NT2/D1 (cell line): Measurements from ENCODE around the gene GNG4.
"Not testable (repeated sequence)": the region's sequence is repeated elsewhere in the genome, so short reads cannot be mapped to it uniquely, and the experiment has no call there.

Experiments
- DNase-seq: peaks from one replicate; pipeline ENCODE4 v3.0.0-alpha.2; 2011; ENCODE audit warnings: low read depth, low spot score
- H3K27me3 ChIP-seq: 2 replicates; pipeline ENCODE4 v1.6.0; 2011; ENCODE audit warnings: mild to moderate bottlenecking; ENCODE audit not compliant: insufficient read length, insufficient read depth
- H3K36me3 ChIP-seq: 2 replicates; pipeline ENCODE4 v1.6.1; 2011; ENCODE audit warnings: mild to moderate bottlenecking, low read length, mixed read lengths; ENCODE audit not compliant: insufficient read depth, insufficient read length
- H3K4me1 ChIP-seq: 2 replicates; pipeline ENCODE4 v1.5.1; 2011; ENCODE audit not compliant: insufficient read depth, insufficient read length
- H3K4me3 ChIP-seq: 2 replicates; pipeline ENCODE4 v1.5.1; 2011; ENCODE audit warnings: low read depth; ENCODE audit not compliant: insufficient read length
- H3K9ac ChIP-seq: 2 replicates; pipeline ENCODE4 v1.6.0; 2011; ENCODE audit warnings: low read depth; ENCODE audit not compliant: insufficient read length
- H3K9me3 ChIP-seq: 2 replicates; pipeline ENCODE4 v1.5.1; 2011; ENCODE audit warnings: mild to moderate bottlenecking, low read length; ENCODE audit not compliant: insufficient read depth
- SUZ12 ChIP-seq: IDR thresholded peaks from 2 replicates; pipeline ENCODE4 v1.6.1; 2011; ENCODE audit not compliant: insufficient read length, insufficient read depth; ENCODE audit errors: extremely low read depth
- YY1 ChIP-seq: IDR thresholded peaks from 2 replicates; pipeline ENCODE4 v1.6.1; 2011; ENCODE audit not compliant: insufficient read length, insufficient read depth
- ZNF274 ChIP-seq: IDR thresholded peaks from 2 replicates; pipeline ENCODE4 v1.6.1; 2011; ENCODE audit warnings: mild to moderate bottlenecking, low read depth, low read length

The GNG4 gene

GRCh38 chr1:235650341-235651169 lies 971 bp upstream of the GNG4 start:
- Histone ChIP-seq H3K9ac (peak overlapping the region; percentile 88), H3K27me3 (peaks cover 63% of the 10 kb centered on the region), H3K36me3 (no peaks in the 10 kb centered on the region), H3K4me3 (peak overlapping the region; percentile 63), H3K4me1 (no peaks in the 10 kb centered on the region), H3K9me3 (no peaks in the 10 kb centered on the region)
- TF ChIP-seq SUZ12 (peak; percentile 64), YY1 (no peak)
- DNase-seq: no peak

DNA sequence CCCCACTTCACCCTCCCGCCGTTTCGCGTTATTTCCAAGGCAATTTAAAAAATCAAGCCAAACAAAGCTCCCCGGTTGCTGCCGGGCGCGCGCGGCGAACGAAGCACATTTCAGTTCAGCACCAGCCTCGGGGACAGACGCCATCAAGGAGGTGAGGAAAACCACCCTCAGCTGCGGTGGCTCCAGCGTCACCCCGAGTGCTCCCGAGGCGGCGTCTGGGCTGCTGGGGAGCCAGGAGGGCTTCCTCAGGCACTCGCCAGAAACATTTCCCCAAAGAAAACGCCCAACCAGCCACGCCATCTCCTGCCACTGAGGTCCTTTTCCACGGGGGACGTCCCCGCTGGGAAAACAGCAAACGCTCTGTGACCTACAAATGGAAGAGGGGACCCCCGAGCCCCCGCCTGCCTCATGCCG lies 623 bp downstream of the GNG4 start:
- no peak for TF ChIP-seq YY1
- TF ChIP-seq ZNF274: no peak
- TF ChIP-seq SUZ12: no peak
- peaks cover 11% of the 10 kb centered on the region for H3K4me1 ChIP-seq
- H3K27me3 ChIP-seq: peaks cover 60% of the 10 kb centered on the region
- peak; percentile 79 for DNase-seq
- H3K4me3 ChIP-seq: peak overlapping the region; percentile 68
- no peaks in the 10 kb centered on the region for H3K9me3 ChIP-seq
- peak overlapping the region; percentile 77 for H3K9ac ChIP-seq
- no peaks in the 10 kb centered on the region for H3K36me3 ChIP-seq

- TF ChIP-seq YY1 (no peak), SUZ12 (no peak), ZNF274 (no peak)
- Histone ChIP-seq H3K4me1 (peaks cover 15% of the 10 kb centered on the region), H3K4me3 (peak overlapping the region; percentile 68), H3K27me3 (peaks cover 60% of the 10 kb centered on the region), H3K36me3 (no peaks in the 10 kb centered on the region), H3K9ac (peak overlapping the region; percentile 58), H3K9me3 (no peaks in the 10 kb centered on the region)
- no peak for DNase-seq
Observed at GRCh38 chr1:235648407-235648907, 1.1 kb downstream of the GNG4 start.

- DNase-seq, H3K9ac ChIP-seq, H3K36me3 ChIP-seq, H3K9me3 ChIP-seq, H3K4me3 ChIP-seq: not testable (repeated sequence)
- peaks cover 53% of the 10 kb centered on the region for H3K27me3 ChIP-seq
- peaks cover 19% of the 10 kb centered on the region for H3K4me1 ChIP-seq
Observed at GRCh38 chr1:235647537-235647936, 2.0 kb downstream of the GNG4 start.

GRCh38 chr1:235646463-235646862 lies 3.1 kb downstream of the GNG4 start:
- Histone ChIP-seq H3K4me3 (no peak overlapping the region), H3K9ac (no peak overlapping the region), H3K9me3 (no peaks in the 10 kb centered on the region), H3K27me3 (peaks cover 44% of the 10 kb centered on the region), H3K4me1 (peaks cover 20% of the 10 kb centered on the region), H3K36me3 (no peaks in the 10 kb centered on the region)
- DNase-seq: no peak
- TF ChIP-seq ZNF274: no peak
- TF ChIP-seq YY1: no peak
- no peak for TF ChIP-seq SUZ12

DNA sequence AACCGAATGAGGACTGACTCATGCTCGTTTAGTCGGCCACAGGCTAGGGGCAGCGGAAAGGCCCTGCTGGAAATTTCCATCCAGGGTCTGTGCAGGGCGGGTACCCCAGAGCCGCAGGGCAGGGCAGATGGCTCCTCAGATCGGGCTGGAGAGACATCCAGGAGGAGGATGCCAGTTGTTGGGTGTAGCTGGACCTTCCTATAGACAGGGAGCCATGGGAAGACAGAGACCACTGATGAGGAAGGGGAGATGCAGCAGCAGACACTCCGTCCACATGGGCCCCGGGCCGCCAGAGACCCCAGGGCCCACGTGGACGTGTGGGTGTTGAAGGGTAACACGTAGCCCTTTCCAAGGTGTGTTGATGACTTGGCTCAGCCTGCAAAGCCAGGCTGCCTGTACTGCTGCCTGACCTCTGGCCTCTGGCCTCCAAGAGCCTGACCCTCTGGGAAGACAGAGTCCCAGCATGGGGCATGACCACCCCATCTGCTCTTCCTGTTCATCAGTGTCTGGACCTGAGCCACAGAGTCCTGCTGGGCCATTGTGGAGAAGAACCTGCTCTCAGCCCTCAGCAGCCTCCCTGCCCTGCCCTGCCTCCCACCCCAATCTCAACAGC lies 4.8 kb downstream of the GNG4 start:
- Histone ChIP-seq H3K4me3 (no peak overlapping the region), H3K27me3 (peaks cover 31% of the 10 kb centered on the region), H3K9me3 (no peaks in the 10 kb centered on the region), H3K36me3 (no peaks in the 10 kb centered on the region), H3K4me1 (peaks cover 28% of the 10 kb centered on the region), H3K9ac (no peak overlapping the region)
- DNase-seq: no peak
- TF ChIP-seq SUZ12: no peak

DNA sequence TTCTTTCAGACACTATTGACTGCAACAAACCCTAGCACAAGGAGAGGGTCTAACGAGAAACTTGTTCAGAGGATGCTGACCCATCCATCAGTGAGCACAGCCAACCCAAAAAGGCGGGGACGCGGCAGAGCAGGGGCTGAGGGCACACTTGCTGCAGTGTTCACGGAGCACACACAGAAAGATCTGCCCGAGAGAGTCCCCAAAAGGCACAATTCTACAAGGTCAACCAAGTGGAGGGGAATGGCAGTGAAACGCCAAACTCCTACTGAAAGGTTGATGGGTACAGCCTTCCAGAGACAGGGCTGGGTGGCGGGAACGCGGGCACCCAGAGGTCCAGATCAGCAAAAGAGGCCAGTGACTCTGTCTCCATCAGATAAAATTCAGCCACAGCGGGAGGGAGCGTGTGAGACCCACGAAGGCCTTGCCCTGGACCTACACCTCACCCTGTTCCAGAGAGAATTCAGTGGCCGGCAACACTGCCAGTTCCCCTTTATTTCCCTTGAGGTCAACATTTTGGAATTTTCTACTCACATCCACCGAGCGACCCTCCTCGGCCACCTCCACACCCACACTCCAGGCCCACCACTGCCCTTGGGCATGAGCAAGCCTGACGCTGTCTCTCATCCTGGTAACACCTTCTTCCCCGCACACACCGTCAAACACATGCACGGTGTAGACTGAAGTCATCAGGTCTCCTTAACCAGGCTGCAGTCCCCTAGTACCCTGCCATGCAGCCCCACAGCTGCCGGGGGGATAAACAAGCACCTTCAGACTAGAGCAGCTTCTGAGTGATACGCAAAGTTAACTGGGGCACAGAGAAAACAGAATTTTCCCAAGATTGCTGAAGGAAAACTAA lies 5.5 kb downstream of the GNG4 start:
- H3K4me3 ChIP-seq: no peak overlapping the region
- DNase-seq: no peak
- peaks cover 28% of the 10 kb centered on the region for H3K4me1 ChIP-seq
- peaks cover 27% of the 10 kb centered on the region for H3K27me3 ChIP-seq
- TF ChIP-seq ZNF274: no peak
- no peak for TF ChIP-seq YY1
- no peak for TF ChIP-seq SUZ12
- no peaks in the 10 kb centered on the region for H3K9me3 ChIP-seq
- no peaks in the 10 kb centered on the region for H3K36me3 ChIP-seq
- H3K9ac ChIP-seq: peak overlapping the region; percentile 46
